Myocyte (in vitro differentiated cells): Measurements from ENCODE around the gene EXPH5. TPM values are rescaled to one million over a fixed set of nuclear protein-coding genes. Genes with fewer than 3 reads are reported as not detected.
"Not testable (repeated sequence)": the region's sequence is repeated elsewhere in the genome, so short reads cannot be mapped to it uniquely, and the experiment has no call there.

Experiments used
- DNase-seq: peaks from one replicate; pipeline ENCODE4 v3.0.0-alpha.2; 2012; ENCODE audit warnings: low read depth
- total RNA-seq: library from RNA; depleted of rRNA; stranded (reverse); fragments of >200 nt; gene quantifications from 2 replicates; pipeline ENCODE4 v1.2.3, GENCODE V29; 2014

EXPH5 gene
- total RNA-seq, 1 donor from 2014 or later, result 1.3 TPM

DNA sequence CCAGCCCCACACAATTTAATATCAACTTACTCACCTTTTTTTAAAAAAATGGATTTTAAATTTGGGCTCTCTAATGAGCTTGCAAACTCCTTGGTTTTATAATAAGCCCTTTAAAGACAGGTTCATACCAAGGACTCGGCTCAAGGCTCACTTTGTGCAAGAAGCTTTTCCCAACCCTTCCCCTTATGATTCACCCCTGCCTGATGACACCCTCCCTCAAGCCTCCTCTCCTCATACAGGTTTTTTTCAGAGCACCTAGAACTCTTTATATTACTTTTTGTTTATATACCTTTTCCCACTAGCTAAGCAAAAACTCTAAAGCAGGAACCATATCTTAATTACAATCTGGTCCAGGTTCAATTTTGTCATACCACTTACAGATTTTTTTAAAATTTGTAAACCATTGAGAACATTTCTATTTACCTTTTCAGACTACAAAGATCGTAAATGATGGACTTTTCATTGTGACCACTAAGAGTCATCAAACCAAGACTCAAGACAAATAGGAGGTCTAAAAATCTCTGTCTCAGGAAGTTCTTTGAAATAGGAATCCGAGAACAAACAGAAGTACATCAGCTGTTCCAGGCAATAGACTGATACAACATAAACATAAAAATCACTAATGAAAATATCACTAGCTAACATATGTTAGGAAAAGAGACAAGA is 13.1 kb upstream of the EXPH5 start:
- no peak for DNase-seq

DNA sequence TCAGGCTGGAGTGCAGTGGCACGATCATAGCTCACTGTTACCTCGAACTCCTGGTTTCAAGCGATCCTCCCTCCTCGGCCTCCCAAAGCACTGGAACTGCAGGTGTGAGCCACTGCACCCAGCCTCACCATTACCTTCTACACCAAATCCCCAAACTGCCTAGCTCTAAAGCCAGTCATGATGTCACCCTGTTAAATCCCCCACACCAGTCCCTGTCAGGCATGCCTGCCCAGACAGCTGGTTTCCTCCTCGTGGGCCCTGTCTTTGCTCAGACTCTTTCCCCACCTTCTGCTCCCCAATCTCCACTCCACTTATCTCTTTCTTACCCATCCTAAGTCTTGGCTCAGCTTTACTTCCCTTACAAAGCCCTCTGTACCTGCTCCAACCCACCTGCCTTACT is 12.5 kb upstream of the EXPH5 start:
- DNase-seq, result no peak

DNA sequence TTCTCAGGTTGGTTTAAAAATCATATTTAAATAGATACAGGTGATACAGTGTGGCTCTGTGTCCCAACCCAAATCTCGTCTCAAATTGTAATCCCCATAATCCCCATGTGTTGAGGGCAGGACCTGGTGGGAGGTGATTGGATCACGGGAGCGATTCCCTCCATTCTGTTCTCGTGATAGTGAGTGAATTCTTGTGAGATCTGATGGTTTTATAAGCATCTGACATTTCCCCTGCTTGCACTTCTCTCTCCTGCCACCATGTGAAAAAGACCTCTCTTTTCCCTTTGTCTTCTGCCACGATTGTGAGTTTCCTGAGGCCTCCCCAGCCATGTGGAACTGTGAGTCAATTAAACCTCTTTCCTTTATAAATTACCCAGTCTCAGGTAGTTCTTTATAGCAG is 9.2 kb upstream of the EXPH5 start:
- not testable (repeated sequence) for DNase-seq

DNA sequence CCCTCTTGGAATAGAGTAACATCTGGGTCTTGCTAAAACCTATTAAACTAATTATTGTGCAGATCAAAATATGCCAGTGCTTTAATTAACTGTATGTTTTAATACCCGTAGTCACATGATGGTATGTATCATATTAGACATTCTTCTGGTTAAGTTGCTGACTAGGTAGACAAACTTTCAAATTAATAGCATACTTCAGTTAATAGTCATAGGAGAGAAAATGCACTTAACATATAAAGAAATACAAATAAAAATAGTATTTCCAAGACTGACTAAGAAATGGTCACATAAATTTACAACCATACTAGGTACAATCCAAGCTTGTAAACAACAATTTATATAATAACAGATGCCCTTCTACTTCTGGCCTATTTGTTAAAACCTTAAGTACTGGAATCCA is 7.6 kb upstream of the EXPH5 start:
- DNase-seq, result no peak

DNA sequence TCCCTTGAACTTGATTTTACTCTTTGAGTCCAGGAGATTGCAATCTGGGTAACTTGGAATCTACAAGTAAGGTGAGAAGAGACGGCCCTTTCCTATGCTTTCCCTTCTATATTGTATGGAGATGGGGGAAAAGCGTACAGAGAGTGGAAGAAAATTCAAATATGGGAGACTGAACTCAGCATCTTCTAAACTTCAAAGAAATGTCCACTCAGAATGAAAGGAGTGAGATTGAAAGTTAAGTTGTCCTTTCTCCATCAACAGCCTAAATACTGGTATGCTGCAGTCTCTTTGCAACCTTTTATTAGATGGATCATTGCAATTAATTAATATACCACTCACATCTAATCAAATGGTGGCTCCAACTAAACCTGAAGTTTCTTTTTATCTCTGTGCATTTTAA is 6.4 kb upstream of the EXPH5 start:
- no peak for DNase-seq

DNA sequence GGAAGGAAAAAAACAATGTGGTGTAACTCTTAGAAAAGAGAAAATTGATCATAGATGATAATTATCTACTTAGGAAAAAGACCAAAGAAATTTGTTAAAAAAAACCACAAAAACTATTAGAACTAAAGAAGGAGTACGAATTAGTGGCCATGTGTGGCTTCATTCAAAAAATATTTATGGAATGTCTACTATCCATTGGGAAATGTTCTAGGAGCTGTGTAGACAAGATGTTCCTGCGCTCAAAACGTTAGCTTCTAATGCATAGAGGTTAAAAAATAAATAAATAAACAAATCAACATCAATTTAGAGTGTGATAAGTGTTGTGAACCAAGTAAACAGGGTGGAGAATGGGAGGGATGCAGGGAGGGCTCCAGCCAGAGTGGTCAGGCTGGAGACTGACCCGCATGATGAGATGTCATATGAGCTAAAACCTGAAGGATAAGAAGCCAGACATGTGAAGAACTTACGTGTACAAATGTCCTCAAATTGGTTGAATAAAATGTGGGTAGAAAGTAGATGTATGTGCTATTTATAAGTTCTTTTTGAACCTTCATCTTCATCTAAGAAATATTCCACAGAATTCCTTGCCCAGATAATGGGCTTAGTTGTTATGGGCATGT is 4.3 kb upstream of the EXPH5 start:
- DNase-seq, result no peak

DNA sequence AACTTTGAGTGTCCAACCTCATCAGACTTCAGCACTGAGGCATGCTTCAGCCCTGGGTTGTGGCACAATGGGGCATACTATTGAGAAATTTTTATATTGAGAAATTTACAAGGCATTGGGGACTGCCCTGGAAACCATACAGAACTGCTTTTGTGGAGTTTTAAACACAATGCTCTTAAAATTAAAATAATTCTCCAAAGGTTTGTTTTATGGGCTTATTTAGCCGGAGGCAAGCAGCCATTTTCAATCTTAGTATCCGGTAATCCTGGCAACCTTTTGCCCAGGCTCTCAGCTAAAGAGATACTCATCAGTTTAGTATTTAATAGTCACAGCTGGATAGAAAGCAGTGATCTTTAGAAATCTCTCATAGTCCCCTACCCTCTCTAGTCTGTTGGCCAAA is 3.1 kb upstream of the EXPH5 start:
- no peak for DNase-seq

DNA sequence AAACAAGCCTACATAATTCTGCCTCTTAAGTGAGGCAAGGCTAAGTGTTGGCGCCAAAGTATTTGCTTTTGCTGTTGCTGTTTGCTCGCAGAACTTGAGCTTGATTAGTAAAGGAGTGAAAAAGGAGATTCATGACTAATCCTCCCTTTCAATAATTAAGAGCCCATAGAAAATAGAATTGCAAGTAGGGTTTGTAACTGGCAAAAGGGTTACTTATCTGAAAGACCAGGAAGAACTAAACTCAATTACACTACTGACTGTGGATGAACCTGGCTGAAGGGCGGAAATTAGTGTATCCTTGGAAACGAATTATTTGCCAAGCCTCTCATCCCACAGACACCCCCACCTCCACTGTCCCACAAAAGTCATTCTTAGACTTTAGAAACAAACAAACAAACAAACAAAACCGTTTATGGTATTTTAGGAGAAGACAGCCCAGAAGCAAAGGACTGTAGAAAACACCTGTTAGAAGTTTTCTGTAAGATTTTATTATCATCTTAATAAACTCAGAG is 411 bp upstream of the EXPH5 start:
- DNase-seq, result no peak

DNA sequence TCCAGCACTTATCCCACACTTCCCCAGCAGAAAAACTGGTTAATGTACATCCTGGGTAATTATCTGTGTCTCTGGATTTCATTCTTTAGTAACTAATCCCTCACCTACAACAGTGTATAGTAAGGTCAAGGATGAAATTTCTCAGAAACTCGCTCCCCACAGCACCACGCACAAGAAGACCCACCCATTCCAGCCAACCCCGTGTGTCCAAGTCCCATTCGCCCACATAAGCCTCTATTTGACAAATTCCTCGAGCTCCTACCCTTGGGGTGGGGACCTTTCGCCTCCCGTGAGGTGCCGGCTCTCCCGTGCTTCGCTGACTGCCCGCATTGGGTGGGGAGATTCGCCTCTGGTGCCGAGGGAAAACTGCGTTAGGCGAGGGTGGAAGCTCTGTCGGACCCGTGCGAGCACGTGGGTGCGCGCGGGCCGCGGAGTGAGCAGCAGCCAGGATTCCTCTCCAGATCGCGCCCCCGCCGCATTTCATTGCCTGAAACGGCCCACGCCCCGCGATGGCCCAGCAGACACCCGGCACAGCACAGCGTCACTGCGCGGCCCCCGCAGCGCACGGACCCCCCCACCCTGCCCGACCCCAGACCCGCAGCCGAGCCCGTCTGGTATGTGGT is 866 bp downstream of the EXPH5 start:
- DNase-seq, result no peak

DNA sequence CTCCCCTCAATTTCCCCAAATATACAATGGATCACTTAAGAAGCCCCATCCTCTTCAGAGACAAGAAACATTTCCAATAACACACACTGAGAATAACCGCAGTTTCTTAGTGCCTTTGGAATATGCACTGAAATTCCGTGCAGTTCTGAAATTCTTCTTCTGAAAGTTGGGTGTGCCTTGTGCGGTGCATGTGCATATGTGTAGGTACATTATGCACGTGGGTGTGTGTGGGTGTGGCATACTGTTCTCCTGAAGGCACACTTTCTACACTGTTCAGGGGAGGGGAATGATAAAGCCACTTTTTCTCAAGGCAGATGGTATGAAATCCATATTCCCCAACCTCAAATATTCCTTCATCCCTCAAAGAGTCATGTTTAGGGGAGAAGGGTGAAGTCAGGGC is 1.7 kb downstream of the EXPH5 start:
- no peak for DNase-seq

DNA sequence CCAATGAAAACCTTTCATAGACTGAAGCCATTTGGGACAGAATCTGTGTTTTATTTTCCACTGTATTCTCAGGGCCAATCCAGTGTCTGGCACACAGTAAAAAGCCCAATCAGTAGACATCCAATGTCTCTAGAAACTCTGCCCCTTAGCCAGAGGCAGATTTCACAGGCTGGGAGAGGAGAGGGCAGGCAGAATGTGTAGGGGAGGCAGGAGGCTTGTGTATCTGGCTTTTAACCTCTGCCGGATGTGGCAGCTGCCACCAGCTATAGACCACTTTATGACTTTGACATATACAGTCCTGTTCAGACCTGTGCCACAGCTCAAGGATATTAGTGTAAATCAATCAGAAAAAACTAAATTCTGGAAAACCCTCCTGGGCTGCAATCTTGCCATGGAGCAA is 4.4 kb downstream of the EXPH5 start:
- DNase-seq, result no peak

DNA sequence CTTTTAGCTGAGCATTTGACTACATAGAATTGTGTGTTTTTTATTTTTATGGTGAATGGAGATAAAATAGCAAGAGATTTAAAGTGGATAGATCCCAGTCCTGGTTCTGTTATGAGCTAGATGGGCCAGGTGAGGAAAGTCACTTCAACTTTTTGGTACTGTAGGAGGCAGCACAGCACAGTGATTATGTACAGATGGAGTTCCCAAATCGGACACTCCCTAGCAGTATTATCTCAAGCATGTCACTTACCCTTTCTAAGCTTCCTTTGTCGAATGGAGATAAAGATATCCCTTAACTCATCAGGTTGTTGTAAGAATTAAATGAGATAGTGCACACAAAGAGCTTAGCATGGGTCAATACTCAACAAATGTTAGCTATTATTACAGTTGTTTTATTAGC is 5.3 kb downstream of the EXPH5 start:
- no peak for DNase-seq

DNA sequence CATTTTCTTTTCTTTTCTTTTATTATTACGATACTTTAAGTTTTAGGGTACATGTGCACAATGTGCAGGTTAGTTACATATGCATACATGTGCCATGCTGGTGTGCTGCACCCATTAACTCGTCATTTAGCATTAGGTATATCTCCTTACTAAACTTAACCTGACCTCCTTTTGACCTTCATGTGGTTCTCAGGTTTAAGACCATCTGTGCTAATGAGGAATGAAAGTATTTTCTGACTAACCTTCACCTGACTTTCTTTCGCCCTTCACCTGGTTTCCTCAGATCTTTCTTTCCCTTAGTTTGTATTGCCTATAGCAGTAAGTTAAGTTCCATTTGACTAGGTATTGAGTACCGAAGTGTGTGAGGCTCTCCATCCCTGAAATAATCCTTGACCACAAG is 6.5 kb downstream of the EXPH5 start:
- DNase-seq, result no peak

DNA sequence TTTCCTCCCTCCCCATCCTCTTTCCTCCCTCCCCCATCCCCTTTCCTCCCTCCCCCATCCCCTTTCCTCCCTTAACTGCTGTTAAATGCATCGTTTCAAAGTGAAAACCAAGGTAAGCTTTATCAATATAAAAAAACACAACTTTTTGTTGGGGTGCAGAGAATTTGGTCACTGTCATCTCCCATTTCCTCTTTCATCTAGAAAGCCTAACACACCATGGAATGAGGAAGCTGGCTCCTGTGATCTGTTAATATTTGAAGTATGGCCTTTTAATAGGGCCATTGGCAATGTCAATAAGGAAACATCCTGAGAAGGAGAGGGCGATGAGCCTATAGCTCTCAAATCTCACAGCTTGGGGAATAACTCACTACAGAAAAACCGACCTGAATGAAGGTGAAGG is 7.0 kb downstream of the EXPH5 start:
- DNase-seq, result no peak

DNA sequence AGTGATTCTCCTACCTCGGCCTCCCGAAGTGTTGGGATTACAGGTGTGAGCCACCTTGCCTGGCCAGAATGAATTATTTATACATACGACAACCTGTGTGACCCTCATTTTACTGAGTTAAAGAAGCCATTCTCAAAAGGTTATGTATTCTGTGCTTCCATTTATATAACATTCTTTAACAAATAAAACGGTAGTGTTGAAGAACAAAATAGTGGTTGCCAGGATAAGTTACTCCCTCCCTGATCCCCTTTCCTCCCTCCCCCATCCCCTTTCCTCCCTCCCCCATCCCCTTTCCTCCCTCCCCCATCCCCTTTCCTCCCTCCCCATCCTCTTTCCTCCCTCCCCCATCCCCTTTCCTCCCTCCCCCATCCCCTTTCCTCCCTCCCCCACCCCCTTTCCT is 7.4 kb downstream of the EXPH5 start:
- not testable (repeated sequence) for DNase-seq

DNA sequence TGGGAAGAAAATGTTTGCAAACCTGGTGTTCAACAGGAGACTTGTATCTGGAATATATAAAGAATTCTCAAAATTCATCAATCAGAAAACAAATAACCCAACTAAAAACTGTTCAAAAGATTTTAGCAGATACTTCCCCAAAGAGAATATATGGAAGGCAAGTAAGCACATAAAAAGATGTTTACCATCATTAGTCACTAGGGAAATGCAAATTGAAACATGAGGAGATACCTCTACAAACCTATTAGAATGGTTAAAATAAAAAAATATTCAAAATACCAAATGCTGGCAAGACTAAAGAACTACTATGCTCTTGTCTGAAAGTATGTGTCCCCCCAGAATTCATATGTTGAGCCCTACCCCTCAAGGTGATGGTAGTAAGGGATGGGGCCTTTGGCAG is 8.6 kb downstream of the EXPH5 start:
- no peak for DNase-seq

DNA sequence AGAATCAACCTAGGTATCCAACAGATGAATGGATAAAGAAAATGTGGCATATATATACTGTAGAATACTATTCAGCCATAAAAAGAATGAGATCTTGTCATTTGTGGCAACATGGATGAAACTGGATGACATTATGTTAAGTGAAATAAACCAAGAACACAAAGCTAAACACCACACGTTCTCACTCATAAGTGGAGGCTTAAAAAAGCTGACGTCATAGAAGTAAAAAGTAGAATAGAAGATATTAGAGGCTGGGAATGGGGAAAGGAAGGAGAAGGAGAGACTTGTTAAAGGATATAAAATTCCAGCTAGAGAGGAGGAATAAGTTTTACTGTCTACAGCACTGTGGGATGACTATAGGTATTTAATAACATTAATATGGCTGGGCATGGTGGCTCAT is 12.9 kb downstream of the EXPH5 start:
- DNase-seq, result no peak

DNA sequence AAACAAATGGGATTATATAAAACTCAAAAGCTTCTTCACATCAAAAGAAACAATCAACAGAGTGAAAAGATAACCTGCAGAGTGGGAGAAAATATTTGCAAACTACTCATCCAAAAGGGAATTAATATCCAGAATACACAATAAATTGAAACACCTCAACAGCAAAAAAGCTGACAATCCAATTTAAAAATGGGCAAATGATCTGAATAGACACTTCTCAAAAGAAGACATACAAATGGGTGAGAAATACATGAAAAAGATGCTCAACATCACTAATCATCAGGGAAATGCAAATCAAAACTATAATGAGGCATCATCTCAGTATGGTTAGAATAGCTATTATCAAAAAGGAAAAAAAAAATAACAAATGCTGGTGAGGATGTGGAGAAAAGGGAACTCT is 13.5 kb downstream of the EXPH5 start:
- no peak for DNase-seq

DNA sequence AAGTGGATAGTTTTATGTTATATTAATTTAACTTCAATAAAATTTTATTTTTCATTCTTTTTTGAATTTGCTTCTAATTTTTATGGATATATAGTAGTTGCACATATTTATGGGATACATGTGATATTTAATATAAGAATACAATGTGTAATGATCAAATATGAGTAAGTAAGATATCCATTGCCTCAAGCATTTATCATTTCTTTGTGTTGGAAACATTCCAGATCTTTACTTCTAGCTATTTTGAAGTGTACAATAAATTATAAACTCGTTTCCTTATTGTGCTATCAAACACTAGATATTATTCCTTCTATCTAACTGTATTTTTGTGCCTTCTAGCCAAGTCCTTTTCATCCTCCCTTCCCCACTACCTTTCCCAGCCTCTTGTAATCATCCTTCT is 17.0 kb downstream of the EXPH5 start:
- DNase-seq, result no peak

DNA sequence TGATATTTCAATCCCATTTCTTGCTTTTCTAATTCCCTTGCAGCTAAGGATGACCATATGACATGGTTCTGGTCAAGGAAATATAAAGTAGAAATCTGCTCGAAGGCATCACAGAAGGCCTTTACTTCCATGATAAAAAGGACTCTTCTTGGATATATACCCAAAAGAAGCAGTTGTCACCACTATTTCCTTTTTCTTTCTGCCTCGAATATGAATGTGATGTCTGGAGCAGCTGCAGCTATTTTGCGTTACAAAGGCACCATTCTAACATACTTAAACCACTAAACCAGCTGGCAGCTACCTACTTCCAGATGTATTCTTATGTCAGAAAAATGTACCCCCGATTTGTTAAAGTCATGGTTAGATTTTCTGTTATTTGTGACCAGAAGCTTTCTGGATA is 18.9 kb downstream of the EXPH5 start:
- no peak for DNase-seq

DNA sequence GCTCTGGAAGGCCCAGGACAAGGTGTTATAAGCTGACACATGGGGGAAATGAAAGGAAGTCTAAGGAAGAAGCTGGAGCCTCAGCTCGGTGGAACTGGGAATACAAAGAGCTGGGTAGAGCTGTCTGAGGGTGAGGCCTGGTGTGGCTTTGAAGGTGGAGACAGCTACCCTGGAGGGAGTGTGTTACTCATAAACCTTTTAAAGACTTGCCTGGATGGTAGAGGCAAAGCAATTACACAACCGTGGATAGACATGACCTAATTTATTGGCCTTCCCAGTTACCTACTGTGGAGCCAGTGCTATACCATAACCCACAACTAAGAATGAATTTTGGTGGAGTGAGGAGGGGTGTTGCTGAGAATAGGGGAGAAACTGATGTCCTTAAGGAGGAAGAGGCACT is 22.6 kb downstream of the EXPH5 start:
- no peak for DNase-seq

DNA sequence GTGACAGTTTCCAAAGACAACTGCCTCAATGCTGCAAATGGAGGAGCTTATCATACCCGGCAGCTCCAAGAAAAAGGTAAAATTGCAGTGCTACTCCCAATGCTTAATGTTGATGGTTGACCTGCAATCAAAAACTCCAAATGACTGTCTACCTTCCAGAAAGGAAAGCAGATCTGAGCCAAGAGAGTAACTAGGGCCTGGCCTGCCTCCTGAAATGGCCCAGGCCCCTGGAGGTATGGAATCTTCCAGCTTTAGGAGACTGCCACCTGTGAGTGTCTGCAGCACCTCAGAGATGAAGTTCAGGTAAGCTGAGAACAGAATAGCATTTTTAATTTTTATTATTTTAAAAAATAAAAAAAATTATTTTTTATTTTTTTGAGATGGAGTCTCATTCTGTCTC is 23.7 kb downstream of the EXPH5 start:
- no peak for DNase-seq
